GM19463 (cell line): ENCODE measurements around the gene LRRC74B.
"Not testable (repeated sequence)": the region's sequence is repeated elsewhere in the genome, so short reads cannot be mapped to it uniquely, and the experiment has no call there.

Source experiments
- ATAC-seq: cut with Tn5 transposase; IDR thresholded peaks from one replicate; pipeline ENCODE4 v1.9.1; 2021; ENCODE audit warnings: mild to moderate bottlenecking, moderate library complexity; ENCODE audit not compliant: unreplicated experiment

LRRC74B gene

DNA sequence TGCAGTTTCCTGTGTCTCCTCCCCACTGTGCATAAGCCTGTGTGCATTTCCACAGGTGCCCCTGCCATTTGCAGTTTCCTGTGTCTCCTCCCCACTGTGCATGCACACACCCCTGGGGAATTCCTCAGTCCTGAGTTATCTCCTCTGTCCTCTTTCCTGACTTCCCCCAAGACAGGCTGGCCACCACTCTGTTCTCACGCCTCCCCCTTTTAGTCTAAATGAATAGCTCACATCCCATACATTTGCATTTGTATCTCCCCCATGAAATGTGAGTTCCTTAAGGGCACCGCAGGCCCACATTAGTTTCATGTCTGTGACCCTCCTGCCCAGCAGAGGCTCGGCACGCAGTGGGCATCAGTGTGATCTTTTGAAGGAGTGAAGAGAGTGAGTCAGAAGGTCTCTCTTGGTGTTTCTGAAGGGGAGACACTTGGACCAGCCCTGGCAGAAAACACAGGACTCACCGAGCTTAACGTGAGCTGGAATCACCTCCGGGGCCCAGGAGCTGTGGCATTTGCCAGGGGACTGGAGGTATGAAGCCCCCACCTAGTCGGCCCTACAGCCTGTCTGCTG, 6.2 kb downstream of the LRRC74B start:
- no peak for ATAC-seq

DNA sequence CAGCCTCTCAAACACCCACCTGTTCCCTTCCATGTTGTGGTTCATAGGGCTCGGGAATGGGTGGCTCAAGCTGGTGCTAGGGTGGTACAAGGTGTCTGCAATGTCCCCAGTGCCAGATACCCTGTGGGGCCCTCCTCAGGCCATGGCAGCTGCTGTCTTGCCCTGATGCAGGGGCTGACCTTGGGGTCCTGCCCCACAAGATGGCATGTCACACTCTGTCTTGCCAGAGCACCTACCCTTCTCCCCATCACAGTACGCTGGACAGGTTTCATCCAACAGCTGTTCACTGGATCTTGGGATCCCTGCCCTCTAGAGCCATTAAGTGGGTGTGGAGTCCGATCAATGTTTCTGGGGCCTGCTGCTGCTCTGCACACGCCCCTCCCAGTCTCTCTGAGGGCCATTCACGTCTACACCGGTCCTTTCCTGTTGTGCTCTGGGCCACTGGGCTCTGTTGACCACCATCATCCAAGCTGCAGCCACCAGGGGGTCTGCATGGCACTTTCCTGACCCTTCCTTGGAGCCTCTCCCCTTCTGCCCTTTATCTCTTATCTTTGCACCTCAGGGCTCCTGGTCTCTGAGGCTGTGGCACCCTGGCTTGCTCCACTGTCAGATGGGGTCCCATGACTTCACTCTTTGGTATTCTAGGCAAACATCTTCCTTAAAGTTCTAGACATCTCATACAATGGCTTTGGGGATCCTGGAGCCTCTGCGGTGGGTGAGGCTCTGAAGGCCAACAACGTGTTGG, 7.1 kb downstream of the LRRC74B start:
- ATAC-seq: no peak

DNA sequence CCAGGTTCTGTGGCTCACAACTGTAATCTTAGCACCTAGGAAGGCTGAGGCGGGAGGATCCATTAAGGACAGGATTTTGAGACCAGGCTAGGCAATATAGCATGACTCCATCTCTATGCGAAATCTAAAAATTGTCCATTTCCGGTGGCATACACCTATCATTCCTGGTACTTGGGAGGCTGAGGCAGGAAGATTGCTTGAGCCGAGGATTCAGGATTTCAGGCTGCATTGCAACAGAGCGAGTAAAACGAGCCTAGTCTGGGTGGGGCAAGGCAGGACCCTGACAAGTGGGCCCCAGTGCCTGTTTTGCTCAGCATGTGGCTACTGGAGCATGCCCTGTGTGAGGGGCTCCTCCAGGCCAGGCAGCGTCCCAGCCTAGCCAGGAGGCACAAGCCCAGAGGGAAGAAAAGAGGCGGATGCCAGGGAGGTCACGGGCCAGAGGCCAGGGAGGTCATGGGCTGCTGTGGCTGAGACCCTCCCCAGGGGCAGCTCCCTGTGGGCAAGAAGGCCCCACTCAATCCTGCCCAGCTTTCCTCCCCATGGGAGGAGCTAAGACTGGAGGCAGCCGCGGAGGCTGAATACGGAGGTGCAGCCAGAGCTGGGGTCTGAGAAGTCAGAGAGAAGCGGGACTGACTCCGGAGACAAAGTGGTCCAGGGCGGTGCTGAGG, 8.4 kb downstream of the LRRC74B start:
- no peak for ATAC-seq

DNA sequence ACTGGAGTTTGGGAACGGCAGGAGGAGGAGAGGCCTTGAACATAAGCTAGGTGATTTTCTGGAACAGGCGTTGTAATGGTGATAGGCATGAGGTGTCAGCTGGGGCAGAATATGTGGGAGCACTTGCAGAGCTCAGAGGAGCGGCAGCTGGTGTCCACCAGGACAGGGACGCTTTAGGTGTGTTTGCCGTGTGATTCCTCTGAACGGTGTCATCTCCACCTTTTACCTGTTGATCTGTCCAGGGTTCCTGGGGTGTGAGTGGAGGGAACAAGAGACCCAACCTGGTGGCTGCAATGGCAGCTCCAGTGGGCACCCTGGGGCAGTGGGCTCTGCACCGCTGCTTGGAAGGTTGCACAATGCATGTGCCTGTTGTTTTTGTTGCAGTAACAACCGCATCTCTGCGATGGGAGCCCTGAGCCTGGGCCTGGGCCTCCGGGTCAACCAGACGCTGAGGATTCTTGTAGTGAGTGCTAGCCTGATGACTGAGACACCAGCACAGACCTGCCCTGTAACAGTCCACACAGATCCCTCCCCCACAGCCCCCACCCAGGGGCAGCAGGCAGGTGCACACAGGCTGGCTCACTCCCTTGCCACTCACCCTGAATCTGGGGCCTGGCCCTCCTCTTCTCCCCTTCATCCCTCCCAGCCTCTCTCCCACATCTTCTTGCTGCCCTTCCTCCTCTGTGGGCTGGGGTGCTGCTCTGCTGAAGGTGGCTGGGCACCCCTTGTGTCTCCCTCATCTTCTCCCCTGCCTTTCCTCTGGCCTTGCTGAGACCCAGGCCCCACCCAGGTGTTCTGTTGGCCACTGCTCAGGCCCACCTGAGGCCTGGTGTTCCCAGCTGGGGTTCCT, 9.2 kb downstream of the LRRC74B start:
- ATAC-seq: no peak

DNA sequence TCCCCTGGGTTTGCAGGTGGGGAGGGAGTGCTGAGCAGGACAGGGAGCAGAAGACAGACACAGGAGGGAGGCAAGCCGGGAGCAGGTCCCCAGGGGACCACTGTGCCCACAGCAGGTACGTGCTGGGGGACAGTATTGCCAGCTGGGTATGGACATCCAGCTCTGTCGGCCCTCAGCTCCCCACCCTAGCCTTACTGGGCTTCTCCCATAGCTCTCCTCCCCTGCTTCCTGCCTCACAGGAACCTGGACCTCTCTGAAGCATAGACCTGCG, 9.8 kb downstream of the LRRC74B start:
- ATAC-seq: no peak

DNA sequence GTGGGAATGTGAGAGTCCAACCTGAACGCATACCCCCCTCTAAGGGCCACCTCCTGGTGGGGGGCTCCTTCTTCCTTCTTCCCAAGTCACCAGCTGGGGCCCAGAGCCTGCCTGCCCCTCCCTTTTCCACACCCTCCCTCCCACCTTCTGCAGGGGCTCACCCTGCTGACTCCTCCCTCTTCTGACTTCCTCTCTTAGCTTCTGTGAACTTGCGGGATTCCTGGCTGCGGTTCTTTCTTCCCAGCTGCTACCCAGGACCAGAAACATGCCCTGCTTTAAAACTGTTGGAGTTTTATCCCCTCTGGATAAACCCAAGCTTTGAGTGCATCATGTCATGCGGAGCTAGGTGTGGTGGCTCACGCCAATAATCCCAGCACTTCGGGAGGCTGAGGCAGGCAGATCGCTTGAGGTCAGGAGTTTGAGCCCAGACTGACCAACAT, 10.2 kb downstream of the LRRC74B start:
- no peak for ATAC-seq

DNA sequence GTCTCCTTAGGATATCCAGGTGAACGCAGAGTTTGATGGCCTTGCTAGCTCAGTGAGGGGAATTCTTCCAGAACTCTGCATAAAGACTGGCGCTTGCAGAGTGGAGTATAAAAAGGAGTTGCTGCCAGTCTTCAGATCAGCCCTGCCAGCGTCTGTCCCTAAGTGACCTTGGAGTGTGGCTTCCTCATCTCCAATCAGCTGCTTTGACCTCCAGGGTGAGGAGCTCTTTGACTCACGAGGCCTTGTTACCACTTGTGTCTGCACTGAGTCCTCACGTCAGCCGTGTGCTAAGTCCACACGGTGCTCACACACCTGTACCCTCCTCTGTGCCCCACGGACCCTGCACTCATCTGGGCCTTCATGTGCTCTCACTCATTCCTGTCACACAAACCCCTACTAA, 14.6 kb downstream of the LRRC74B start:
- not testable (repeated sequence) for ATAC-seq

DNA sequence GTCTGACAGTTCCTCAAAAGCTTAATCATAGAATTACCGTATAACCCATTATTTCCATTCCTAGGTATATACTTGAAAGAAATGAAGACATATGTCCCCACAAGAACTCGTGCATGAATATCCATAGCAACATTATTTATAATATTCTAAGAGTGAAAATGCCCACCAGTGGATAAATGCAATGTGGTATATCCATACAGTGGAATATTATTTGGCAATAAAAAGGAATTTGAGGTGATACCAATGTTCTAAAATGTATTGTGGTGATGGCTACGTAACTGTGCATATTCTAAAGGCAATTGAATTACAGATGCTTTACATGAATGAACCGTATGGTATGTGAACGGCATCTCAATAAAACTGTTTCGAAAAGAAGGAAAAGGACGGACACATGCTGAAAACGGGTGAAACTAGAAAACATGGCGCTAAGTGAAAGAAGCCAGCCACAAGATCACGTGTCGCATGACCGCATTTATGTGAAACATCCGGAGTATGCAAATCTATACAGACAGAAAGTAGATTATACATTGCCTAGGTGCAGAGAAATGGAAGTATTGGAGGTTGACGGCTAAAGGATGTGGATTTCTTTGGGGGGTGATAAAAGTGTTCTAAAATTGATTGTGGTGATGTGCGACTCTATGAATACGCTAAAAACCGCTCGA, 16.0 kb downstream of the LRRC74B start:
- ATAC-seq: not testable (repeated sequence)

- not testable (repeated sequence) for ATAC-seq
These were observed 18.7 kb downstream of the LRRC74B start for GRCh38 chr22:21064425-21064824.

- ATAC-seq: no peak
These were observed 19.4 kb downstream of the LRRC74B start for GRCh38 chr22:21064917-21065864.

DNA sequence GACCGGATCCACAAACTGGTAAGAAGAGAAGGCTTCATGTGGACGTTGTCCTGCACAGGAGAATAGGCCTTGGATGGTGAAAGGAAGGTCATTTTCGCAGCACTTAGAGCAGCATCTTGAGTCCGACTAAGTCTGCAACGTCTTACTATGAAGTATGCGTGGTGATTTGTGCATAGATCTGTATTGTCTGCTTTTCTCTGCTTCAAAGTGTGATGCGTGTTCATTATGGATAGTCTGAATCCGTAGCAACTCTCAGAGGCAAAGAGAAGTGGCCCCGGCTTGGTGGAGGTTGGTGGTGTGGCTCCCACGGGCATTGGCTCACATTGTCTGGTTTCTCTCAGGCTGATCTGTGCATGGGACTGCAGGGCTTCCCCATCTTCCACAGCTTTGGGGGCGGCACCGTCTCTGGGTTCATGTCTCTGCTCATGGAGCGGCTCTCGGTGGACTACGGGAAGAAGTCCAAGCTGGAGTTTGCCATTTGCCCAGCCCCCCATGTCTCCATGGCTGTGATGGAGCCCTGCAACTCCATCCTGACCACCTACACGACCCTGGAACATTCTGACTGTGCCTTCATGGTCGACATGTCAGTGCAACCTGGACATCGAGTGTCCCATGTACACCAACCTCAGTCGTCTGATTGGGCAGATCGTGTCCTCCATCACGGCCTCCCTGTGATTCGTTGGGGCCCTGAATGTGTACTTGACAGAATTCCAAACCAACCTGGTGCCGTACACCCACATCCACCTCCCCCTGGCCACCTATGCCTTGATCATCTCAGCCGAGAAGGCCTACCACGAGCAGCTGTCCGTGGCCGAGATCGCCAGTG, 21.5 kb downstream of the LRRC74B start:
- ATAC-seq: no peak

GRCh38 chr22:21067901-21068680, 22.3 kb downstream of the LRRC74B start:
- no peak for ATAC-seq

DNA sequence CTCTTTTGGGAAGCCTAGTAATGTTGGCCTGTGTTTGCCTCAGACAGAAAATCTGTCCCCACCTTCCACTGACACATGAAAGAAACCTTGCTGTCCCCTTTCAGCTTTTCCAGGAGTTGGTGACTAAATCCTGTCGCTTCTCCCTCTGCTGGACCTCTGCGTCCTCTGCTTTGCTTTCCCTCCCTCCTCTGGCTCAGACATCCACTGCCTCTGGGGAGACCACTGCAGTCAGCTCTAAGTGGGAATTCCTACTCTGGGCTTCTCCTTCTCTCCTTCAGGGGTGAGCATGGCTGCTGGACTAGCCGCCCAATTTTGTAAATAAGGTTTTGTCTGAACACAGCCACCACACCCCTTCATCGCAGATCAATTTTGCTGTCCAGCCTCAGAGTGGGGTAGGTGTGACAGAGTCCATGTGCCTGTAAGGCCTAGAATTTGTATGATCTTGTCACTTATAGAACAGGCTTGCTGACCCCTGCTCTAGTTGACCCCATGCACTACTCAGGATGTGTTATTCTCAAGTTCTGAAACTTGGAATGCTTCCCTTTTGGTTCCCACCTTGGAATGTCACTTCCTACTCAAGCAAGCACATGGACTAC, 23.0 kb downstream of the LRRC74B start:
- no peak for ATAC-seq

DNA sequence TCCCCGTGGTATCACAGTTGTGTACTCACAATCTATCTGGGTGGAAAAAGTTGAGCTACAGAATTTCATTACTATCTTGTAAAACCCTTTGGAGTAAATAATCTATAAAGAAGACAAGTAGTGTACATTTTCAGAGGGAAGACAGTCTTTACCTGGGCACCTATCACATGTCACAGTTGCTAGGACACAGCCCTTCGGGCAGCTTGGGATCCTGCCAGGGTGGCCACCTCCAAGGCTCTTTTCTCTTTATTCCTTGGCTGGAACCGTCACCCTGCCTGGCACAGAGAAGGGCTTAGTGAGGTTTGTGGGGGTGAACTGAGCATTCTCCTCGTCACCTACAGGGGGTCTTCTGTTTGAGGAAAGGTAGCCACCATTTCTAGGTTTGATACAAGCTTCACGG, 23.6 kb downstream of the LRRC74B start:
- no peak for ATAC-seq

DNA sequence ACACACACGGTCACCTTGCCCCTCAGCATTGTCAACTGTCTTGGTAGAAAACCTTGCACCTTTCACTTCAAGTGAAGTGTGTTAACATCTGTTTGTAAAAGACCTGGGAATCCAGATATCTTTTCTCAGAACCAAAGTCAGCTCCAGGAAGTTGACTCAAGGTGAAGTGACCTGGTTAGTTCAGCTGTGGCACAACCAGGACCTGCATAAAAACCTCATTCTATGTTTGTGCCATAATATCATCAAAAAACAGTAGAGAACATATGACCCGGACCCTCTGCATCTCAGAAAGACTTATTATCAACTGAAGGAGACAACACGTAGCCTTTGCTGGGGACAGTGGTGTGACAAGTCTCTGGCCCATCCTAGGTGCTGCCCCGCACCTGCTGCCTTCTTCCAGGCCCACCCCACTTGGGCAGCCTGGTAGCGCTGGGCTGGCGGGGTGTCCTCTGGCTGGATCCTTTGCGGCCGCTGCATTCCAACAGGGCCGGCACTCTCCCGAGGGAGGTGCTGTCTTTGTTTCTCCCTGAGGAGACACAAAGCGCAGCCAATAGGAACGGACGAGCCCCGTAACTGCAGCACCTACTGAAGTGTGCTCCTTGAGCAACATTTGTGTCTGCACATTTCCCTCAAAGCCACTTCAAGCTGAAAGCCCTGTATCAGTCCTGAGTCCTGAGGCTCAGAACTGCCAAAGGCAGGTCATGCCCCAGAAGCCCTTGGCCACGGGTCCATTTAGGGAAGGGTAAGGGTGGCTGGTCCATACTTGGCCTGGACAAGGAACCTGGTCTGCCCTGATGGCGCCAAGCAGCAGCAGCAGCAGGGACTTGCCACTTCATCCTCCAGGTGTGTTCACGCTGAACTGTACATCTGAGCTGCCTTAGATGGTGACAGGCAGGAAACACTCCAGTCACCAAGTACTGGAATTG, 25.2 kb downstream of the LRRC74B start:
- no peak for ATAC-seq

DNA sequence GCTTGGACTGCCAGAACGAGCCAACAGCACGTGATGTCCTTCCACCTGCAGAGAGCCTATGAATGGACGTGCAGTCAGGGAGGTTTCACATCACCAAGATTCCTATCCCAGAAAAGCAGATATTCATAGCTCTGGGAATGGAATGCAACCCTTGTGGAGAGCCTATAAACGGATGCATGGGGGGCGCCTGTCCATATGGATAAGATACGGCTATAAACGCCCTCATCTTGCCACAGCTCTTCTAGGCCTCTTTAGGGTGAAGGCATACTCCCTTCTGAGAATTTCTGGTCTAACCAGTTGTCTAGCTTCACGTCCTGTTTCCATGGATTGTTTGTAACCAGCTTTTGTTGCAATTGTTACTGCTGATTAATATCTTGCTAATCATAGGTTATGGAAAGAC, 26.1 kb downstream of the LRRC74B start:
- not testable (repeated sequence) for ATAC-seq

DNA sequence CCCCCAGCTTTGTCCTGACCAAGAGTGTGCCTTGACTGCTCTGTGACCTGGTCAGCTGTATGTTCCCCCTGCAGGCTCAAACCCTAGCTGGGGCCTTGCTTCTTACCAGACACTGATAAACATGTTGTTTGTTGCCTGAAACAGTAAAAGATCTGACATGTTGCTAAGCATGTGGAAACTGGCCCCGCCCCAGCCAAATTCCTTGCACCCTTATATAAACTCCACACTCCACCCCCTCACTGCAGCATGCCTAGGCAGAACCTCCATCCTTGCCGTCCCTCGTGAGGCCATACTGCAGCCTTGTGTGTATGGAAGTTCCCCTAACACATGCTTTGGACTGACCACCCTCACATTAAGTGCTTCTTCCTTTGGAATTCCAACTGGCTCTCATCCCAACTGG, 27.3 kb downstream of the LRRC74B start:
- ATAC-seq: no peak
